ENCODE measurements around the gene FAM9A. TPM values are rescaled to one million over a fixed set of nuclear protein-coding genes. Genes with fewer than 3 reads are reported as not detected.
"Not testable (repeated sequence)": the region's sequence is repeated elsewhere in the genome, so short reads cannot be mapped to it uniquely, and the experiment has no call there.

Gene FAM9A
- total and polyA plus RNA-seq, 2 of the 13 experiments (the other 11 are each of a cell fraction or from before 2014, with no cell fraction given) = not detected

DNA sequence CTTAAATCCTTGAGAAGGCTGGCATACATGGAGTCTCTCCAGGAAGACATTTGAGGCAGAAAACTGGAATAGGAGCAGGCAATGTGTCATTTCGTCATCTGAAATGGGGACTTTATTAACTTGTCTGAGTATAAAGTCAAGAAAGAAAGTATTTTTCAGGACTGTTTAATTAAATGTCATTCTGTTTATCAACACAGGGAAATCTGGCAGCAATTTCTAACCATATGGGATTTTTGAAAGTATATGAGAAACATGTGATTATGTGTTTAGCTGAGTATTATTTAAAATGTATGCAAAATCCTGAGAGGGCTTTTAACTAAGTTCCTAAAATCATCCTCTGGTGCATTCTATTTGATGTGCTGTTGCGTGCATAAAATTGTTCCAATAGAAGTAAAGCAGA is 3.9 kb upstream of the FAM9A start (continued):
- no peak for TF ChIP-seq CEBPG (CRISPR knock-in tag; IDR thresholded peaks at IDR 0.05)
- TF ChIP-seq SCMH1 (CRISPR knock-in tag; IDR thresholded peaks at IDR 0.05; ENCODE audit: borderline replicate concordance) = no peak
- no peak for TF ChIP-seq TAF1 (CRISPR knock-in tag; IDR thresholded peaks at IDR 0.05)
- TF ChIP-seq ZNF335 (CRISPR knock-in tag; IDR thresholded peaks at IDR 0.05) = no peak
- TF ChIP-seq SRY (CRISPR knock-in tag; IDR thresholded peaks at IDR 0.05) = no peak
- TF ChIP-seq GATAD1 (CRISPR knock-in tag; IDR thresholded peaks at IDR 0.05) = no peak

- no peak for TF ChIP-seq NONO (IDR thresholded peaks at IDR 0.05)
- no peak for TF ChIP-seq NONO (CRISPR knock-in tag; conservative IDR thresholded peaks at IDR 0.05)
- TF ChIP-seq ZNF703 (CRISPR knock-in tag; IDR thresholded peaks at IDR 0.05; ENCODE audit: borderline replicate concordance) = no peak
- no peak for TF ChIP-seq ZFP41 (CRISPR knock-in tag; IDR thresholded peaks at IDR 0.05; ENCODE audit: borderline replicate concordance)
- TF ChIP-seq CENPBD1 (CRISPR knock-in tag; IDR thresholded peaks at IDR 0.05; ENCODE audit: borderline replicate concordance, low read depth) = no peak
- Histone ChIP-seq H4K20me1 (ENCODE audit: insufficient read depth, low read length) (no peaks in the 10 kb centered on the region), H3K4me3 (replicated peaks in 1 of 3; ENCODE audit: insufficient read depth in 1 of 3, low read depth in 2 of 3, low read length in 3 of 3) (no peak overlapping the region), H3K27me3 (ENCODE audit: control insufficient read depth in 1 of 2, insufficient read depth in 2 of 2, low read length in 2 of 2) (no peaks in the 10 kb centered on the region), H3K4me2 (ENCODE audit: low read depth, low read length) (no peak overlapping the region), H3K4me1 (ENCODE audit: insufficient read depth, low read length) (no peaks in the 10 kb centered on the region), H3K36me3 (replicated peaks in 1 of 2; ENCODE audit: control insufficient read depth in 1 of 2, insufficient read depth in 2 of 2, low read length in 2 of 2) (no peaks in the 10 kb centered on the region), H3K79me2 (ENCODE audit: insufficient read depth, low read length) (no peaks in the 10 kb centered on the region), H3K9me3 (ENCODE audit: low read length) (no peaks in the 10 kb centered on the region), H3K9ac (ENCODE audit: insufficient read depth, low read depth, low read length) (no peak overlapping the region), H3K27ac (ENCODE audit: extremely low read length, insufficient read depth, low read length) (no peak overlapping the region), H2AFZ (ENCODE audit: low read length) (no peak overlapping the region)
- WGBS (ENCODE audit: low lambda C conversion rate) = no CpG with 5 or more reads among the region's 3 CpGs
- POLR2A ChIA-PET = no interaction called here
- CTCF ChIA-PET (ENCODE audit: low intra/inter-chr PET ratio, low total read pairs) = no interaction called here
- FAIRE-seq (no peak), ATAC-seq (no peak), DNase-seq (ENCODE audit: low spot score) (no peak)
- in situ Hi-C loops (cut with HindIII; ENCODE audit: extremely low pct_ligation_motif_present, low pct_unique_long_range_greater_than_20kb) = no loop called here
- BruUV-seq (replicated peaks) = no TSS peak
- intact Hi-C loops (cut with micrococcal nuclease; ENCODE audit: unreplicated experiment) = no loop called here
Measured at GRCh38 chrX:8803326-8803725, 2.1 kb upstream of the FAM9A start.

- H3K27me3 ChIP-seq (ENCODE audit: control insufficient read depth in 1 of 2, insufficient read depth in 2 of 2, low read length in 2 of 2); BruUV-seq (replicated peaks); H3K4me1 ChIP-seq (ENCODE audit: insufficient read depth, low read length); POLR2A ChIA-PET; FAIRE-seq; H3K9me3 ChIP-seq (ENCODE audit: low read length); H2AFZ ChIP-seq (ENCODE audit: low read length); H3K4me2 ChIP-seq (ENCODE audit: low read depth, low read length); DNase-seq (ENCODE audit: low spot score); H3K9ac ChIP-seq (ENCODE audit: insufficient read depth, low read depth, low read length); CTCF ChIA-PET (ENCODE audit: low intra/inter-chr PET ratio, low total read pairs); intact Hi-C loops (cut with micrococcal nuclease; ENCODE audit: unreplicated experiment); H4K20me1 ChIP-seq (ENCODE audit: insufficient read depth, low read length); ATAC-seq; H3K4me3 ChIP-seq (replicated peaks in 1 of 3; ENCODE audit: insufficient read depth in 1 of 3, low read depth in 2 of 3, low read length in 3 of 3); H3K79me2 ChIP-seq (ENCODE audit: insufficient read depth, low read length); H3K36me3 ChIP-seq (replicated peaks in 1 of 2; ENCODE audit: control insufficient read depth in 1 of 2, insufficient read depth in 2 of 2, low read length in 2 of 2); H3K27ac ChIP-seq (ENCODE audit: extremely low read length, insufficient read depth, low read length); in situ Hi-C loops (cut with HindIII; ENCODE audit: extremely low pct_ligation_motif_present, low pct_unique_long_range_greater_than_20kb): not testable (repeated sequence)
- WGBS (ENCODE audit: low lambda C conversion rate) = 7% methylated on average over 3 of the region's 15 CpGs
Measured at GRCh38 chrX:8800351-8800750, 832 bp downstream of the FAM9A start.

DNA sequence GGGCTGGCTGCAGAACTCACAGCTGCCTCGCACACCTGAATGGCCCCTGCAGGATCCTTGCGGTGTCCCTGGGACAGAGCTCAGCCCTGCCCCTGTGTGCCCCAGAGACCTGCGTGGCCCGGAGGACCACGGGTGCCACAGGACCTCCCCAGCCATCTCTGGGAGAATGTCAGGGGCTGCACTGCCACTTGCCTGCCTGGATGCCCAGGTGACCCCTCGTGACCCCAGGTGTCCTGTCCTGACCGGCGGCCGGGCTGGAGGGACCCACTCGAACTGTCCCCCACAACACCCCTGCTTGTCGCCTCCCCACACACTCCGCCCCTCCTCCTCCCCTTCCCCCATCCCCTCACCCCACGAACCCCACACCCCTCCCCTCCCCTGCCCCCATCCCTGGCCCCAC is 1.9 kb downstream of the FAM9A start:
- H3K27ac ChIP-seq (ENCODE audit: extremely low read length, insufficient read depth, low read length); H3K9ac ChIP-seq (ENCODE audit: insufficient read depth, low read depth, low read length); POLR2A ChIA-PET; H3K36me3 ChIP-seq (replicated peaks in 1 of 2; ENCODE audit: control insufficient read depth in 1 of 2, insufficient read depth in 2 of 2, low read length in 2 of 2); H2AFZ ChIP-seq (ENCODE audit: low read length); H3K27me3 ChIP-seq (ENCODE audit: control insufficient read depth in 1 of 2, insufficient read depth in 2 of 2, low read length in 2 of 2); H3K4me2 ChIP-seq (ENCODE audit: low read depth, low read length); FAIRE-seq; H3K4me3 ChIP-seq (replicated peaks in 1 of 3; ENCODE audit: insufficient read depth in 1 of 3, low read depth in 2 of 3, low read length in 3 of 3); intact Hi-C loops (cut with micrococcal nuclease; ENCODE audit: unreplicated experiment); DNase-seq (ENCODE audit: low spot score); in situ Hi-C loops (cut with HindIII; ENCODE audit: extremely low pct_ligation_motif_present, low pct_unique_long_range_greater_than_20kb); H3K9me3 ChIP-seq (ENCODE audit: low read length); H4K20me1 ChIP-seq (ENCODE audit: insufficient read depth, low read length); BruUV-seq (replicated peaks); H3K4me1 ChIP-seq (ENCODE audit: insufficient read depth, low read length); H3K79me2 ChIP-seq (ENCODE audit: insufficient read depth, low read length); CTCF ChIA-PET (ENCODE audit: low intra/inter-chr PET ratio, low total read pairs); ATAC-seq: not testable (repeated sequence)
- WGBS (ENCODE audit: low lambda C conversion rate) = 63% methylated on average over 3 of the region's 13 CpGs

Data from HepG2 (cell line).